Right lobe of liver (tissue), 4 donors: ENCODE data around the gene PRKCQ.

Source experiments
- POLR2A ChIP-seq: fragments of 450-650 bp; IDR thresholded peaks from one replicate; pipeline ENCODE4 v1.6.1; 2017; ENCODE audit warnings: antibody characterized with exemption, mild to moderate bottlenecking
- TF ChIP-seq, protein P1 (sequence below), 4 donors: fragments of 200-600 bp in 3 of 4; fragments of 450-650 bp in 1 of 4; IDR thresholded peaks; one replicate each; pipeline versions ENCODE4 v1.5.1 to v1.8.0; 2016 to 2022; ENCODE audit warnings: antibody characterized with exemption in 4 of 4, mild to moderate bottlenecking in 2 of 4
- donor health status: DM: no; HTN: no; CAD: no.
- donor health status: DM: no; HTN: no; CAD: no.
- donor health status: DM: no; HTN: yes; CAD: no.

GRCh38 chr10:6460861-6461409 lies 119.1 kb downstream of the PRKCQ start:
- no peak for TF ChIP-seq POLR2A
- TF ChIP-seq, protein P1, sequence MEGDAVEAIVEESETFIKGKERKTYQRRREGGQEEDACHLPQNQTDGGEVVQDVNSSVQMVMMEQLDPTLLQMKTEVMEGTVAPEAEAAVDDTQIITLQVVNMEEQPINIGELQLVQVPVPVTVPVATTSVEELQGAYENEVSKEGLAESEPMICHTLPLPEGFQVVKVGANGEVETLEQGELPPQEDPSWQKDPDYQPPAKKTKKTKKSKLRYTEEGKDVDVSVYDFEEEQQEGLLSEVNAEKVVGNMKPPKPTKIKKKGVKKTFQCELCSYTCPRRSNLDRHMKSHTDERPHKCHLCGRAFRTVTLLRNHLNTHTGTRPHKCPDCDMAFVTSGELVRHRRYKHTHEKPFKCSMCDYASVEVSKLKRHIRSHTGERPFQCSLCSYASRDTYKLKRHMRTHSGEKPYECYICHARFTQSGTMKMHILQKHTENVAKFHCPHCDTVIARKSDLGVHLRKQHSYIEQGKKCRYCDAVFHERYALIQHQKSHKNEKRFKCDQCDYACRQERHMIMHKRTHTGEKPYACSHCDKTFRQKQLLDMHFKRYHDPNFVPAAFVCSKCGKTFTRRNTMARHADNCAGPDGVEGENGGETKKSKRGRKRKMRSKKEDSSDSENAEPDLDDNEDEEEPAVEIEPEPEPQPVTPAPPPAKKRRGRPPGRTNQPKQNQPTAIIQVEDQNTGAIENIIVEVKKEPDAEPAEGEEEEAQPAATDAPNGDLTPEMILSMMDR (IDR thresholded peaks at IDR 0.05) = no peak
